SH-SY5Y (cell line): ENCODE data around the gene CARD11.

Source experiments
- GATA2 ChIP-seq: IDR thresholded peaks from 2 replicates; pipeline ENCODE4 v1.6.1; 2011; ENCODE audit warnings: mild to moderate bottlenecking, low read depth, low read length
- GATA3 ChIP-seq: IDR thresholded peaks from 2 replicates; pipeline ENCODE4 v1.6.1; 2011; ENCODE audit warnings: low read depth, mild to moderate bottlenecking, low read length, moderate library complexity

DNA sequence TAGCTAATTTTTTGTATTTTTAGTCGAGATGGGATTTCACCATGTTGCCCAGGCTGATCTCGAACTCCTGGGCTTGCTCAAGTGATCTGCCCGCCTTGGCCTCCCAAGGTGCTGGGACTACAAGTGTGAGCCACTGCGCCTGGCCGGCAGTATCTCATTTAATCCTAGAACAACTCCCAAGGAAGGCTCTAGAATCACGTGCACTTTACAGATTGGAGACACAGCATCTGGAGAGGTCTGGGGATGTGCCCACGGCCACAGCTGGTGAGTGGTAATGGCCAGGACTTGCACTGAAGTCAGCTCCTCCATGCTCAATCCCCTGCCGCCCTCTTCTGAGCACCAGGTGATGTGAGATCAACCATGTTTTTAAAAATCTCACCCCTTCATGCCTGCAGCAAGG is 43.1 kb downstream of the CARD11 start:
- no peak for TF ChIP-seq GATA3
- no peak for TF ChIP-seq GATA2
